Stimulated activated CD4-positive, alpha-beta T cell treated with anti-CD3 and anti-CD28 coated beads, TNF-alpha, amount 100 ng/mL, for 48 hours (primary cell): ENCODE measurements around the gene ISLR.

Experiments used
- DNase-seq, 3 donors: peaks; one replicate each; pipeline ENCODE4 v3.0.0-alpha.2; 2020; ENCODE audit warnings: low read depth in 3 of 3

ISLR gene

GRCh38 chr15:74171965-74172541 lies 1.5 kb upstream of the ISLR start:
- DNase-seq = no peak

- no peak for DNase-seq
Observed at GRCh38 chr15:74172701-74173379, 670 bp upstream of the ISLR start.

- DNase-seq = no peak
Observed at GRCh38 chr15:74174219-74174957, 878 bp downstream of the ISLR start.

GRCh38 chr15:74174958-74175253 lies 1.4 kb downstream of the ISLR start:
- no peak for DNase-seq

- DNase-seq = no peak
Observed at GRCh38 chr15:74175271-74176191, 2.0 kb downstream of the ISLR start.

GRCh38 chr15:74176262-74177214 lies 3.0 kb downstream of the ISLR start:
- no peak for DNase-seq

GRCh38 chr15:74178326-74179100 lies 5.0 kb downstream of the ISLR start:
- no peak for DNase-seq

- no peak for DNase-seq
Observed at GRCh38 chr15:74179101-74179841, 5.8 kb downstream of the ISLR start.

GRCh38 chr15:74179983-74180880 lies 6.7 kb downstream of the ISLR start:
- DNase-seq = no peak

- no peak for DNase-seq
Observed at GRCh38 chr15:74180881-74181602, 7.5 kb downstream of the ISLR start.

- no peak for DNase-seq
Observed at GRCh38 chr15:74182131-74182530, 8.6 kb downstream of the ISLR start.

GRCh38 chr15:74184582-74185091 lies 11.1 kb downstream of the ISLR start:
- DNase-seq = peak in 1 of 3 donors; percentile 13

- DNase-seq = no peak
Observed at GRCh38 chr15:74185710-74186348, 12.3 kb downstream of the ISLR start.

- DNase-seq = no peak
Observed at GRCh38 chr15:74188216-74188615, 14.7 kb downstream of the ISLR start.

GRCh38 chr15:74191798-74192197 lies 18.3 kb downstream of the ISLR start:
- DNase-seq = no peak

GRCh38 chr15:74192751-74193150 lies 19.2 kb downstream of the ISLR start:
- no peak for DNase-seq

GRCh38 chr15:74193299-74193718 lies 19.8 kb downstream of the ISLR start:
- DNase-seq = no peak
